Right hindlimb (tissue), 1 donor: ENCODE data around the gene PHYHIPL.
"Not testable (repeated sequence)": the region's sequence is repeated elsewhere in the genome, so short reads cannot be mapped to it uniquely, and the experiment has no call there.

Source experiments
- DNase-seq: peaks from one replicate; pipeline ENCODE4 v3.0.0-alpha.2; 2018

The PHYHIPL gene

DNA sequence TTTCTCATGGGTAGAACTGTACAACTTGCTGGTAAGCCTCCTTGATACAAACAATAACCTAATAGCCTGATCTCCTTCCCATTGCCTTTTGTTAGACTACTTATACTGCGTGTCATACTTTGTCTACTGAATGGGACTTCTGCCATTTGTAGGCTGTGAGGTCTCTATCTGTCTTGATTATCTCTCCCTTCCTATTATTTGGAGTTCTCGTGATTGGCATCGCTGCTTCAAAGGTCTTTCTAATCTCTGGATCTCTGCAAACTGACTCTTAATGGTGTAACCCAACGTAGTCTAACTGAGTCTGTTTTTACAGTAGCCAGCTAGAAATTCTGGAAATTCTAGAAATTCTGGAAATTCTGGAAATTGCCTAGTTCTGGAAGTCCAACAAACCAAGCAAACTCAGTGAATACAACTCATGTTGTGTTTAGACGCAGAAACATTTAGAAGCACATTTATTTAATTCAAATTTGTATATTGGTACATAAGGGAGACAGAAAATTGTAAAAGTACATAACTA is 29.8 kb downstream of the PHYHIPL start:
- no peak for DNase-seq

- DNase-seq, result no peak
Observed at GRCh38 chr10:59212301-59212798, 35.9 kb downstream of the PHYHIPL start.

DNA sequence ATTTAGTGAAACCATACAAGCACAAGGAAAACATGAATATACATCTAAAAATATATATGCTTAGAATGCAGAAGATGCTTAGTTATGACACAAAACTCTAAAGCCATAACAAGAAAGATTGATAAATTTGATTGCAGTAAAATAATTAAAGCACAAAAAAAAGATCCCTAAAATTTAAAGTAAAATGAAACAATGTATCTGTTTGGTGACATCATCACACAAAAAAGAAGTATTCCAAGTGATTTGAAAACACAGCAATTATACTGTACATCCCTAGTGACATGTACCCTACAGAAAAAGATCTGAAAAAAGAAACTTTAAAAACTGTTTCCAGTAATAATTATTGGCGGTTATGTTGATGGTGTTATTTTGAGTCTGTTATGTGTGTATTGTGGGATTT is 37.7 kb downstream of the PHYHIPL start:
- no peak for DNase-seq

- no peak for DNase-seq
Observed at GRCh38 chr10:59216178-59216869, 39.9 kb downstream of the PHYHIPL start.

- DNase-seq, result no peak
Observed at GRCh38 chr10:59222788-59223187, 46.3 kb downstream of the PHYHIPL start.

- DNase-seq, result not testable (repeated sequence)
Observed at GRCh38 chr10:59223597-59223996, 47.2 kb downstream of the PHYHIPL start.

DNA sequence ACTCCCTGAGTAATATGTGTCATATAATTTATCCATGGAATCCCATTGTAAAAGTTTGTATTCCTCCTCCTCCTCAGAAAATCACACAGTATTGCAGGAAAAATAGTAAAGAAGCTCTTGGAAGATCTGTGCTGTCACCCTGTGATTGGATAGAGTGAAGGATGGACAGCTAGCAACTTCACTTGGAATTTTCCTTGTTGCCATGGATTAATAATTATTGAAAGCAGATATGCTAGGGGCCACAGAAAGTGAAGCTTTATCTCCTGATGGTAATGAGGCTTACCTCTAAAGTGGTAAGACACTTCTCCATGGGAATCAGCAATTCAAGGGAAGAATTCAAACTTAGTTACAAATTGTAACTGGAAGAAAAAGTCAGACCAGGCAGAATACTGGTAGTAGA is 48.8 kb downstream of the PHYHIPL start:
- no peak for DNase-seq

DNA sequence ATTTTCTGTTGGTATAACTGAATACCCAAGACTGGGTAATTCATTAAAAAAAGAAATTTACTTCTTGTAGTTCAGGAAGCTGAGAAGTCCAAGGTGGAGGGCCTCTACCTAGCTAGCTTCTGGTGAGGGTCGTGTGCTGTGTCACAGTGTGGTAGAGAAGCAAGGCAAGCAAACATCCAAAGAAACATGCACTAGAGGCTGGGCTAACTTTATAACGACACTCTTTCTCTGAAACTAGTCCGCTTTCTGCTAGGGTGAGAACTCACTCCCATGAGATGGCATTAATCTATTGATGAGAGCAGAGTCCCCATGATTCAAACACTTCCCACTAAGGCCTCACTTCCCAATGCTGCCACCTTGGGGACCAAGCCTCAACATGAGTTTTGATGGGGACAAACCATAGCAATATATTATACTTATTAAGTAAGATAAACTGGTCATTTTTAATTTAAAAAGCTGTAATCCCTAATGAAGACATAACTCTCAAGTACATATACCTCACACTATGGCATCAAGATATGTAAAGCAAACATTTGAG is 50.8 kb downstream of the PHYHIPL start:
- DNase-seq, result no peak

GRCh38 chr10:59229441-59229840 is 53.0 kb downstream of the PHYHIPL start:
- no peak for DNase-seq

DNA sequence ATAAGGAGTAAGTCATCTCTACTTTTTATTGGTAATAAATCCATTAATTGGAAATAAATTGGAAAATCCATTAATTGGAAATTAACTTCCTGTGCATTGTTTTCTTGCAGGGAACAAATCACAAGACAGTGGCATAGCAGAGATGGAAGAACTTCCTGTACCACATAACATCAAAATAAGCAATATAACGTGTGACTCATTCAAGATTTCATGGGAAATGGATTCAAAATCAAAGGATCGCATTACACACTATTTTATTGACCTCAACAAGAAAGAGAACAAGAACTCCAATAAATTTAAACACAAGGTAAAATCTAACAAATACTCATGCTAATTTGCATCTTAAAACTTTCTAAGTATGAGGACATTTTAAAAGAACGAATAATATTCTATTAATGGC is 57.8 kb downstream of the PHYHIPL start:
- DNase-seq, result no peak

DNA sequence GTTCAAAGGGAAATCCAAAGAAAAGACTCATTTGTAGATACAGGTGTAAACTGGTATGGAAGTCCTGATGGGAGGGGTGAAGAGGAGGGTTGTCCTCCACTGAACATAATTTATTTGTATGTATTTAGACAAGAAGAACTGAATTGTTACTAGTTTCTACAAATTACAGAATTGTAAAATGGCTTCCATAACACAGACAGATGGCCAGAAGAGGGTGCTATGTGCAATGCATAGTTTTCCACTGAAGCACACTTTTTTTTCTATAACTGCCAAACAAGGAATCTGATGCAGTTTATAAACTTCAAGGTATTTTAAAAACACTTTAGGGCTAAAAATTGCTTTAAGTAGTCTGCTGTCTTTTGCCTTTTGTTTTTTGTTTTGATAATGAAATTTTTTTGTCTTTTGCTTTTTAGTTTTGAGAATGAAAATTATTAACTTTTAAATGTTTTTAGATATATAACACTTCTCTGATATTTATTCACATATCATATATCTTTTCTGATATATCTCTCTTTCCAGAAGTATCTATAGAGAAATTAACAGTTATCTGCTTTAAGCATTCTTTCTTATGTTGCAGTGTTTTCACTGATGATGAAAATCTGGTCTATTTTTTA is 58.5 kb downstream of the PHYHIPL start:
- no peak for DNase-seq

DNA sequence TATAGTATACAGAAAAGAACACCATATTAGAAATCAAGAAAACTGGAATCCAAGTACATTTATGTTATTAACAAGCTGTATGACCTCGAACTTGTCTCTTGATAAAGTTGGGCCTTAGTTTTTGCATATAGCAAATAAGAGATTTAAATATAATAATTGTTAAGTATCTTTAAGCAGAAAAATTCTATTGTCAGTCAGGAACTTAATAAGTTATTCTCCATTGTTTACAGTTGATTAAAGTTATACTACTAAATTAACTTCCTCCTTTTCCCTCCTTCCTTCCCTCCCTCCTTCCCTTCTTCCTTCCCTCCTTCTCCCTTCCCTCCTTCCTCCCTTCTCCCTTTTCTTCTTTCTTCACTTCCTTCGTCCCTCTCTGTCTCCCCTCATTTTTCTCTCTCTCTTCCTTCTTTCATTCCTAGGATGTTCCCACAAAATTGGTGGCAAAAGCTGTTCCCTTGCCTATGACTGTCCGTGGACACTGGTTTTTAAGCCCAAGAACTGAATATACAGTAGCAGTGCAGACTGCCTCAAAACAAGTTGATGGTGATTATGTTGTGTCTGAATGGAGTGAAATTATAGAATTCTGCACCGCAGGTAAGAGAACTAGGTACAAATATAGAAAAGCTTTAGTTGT is 59.7 kb downstream of the PHYHIPL start:
- DNase-seq, result no peak

DNA sequence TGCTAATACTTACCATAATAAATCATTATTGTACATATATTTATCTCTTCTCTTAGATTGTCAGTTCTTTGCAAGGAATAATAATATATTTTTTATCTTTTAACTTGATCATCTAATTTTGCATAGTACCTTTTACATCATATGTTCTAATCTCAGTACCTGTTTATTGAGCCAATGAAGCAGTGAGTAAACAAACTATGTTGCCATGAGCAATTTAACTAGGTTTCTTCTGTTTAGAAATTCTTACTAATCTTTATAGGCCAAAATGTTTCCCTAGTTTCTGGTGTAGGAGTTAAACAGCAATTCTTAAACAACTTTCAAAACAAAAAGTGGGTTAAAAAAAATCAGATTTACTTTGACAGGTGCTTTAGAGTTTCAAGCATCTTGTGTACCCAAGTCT is 61.3 kb downstream of the PHYHIPL start:
- DNase-seq, result no peak

- DNase-seq, result not testable (repeated sequence)
Observed at GRCh38 chr10:59239108-59239507, 62.7 kb downstream of the PHYHIPL start.

- DNase-seq, result no peak
Observed at GRCh38 chr10:59240582-59241183, 64.2 kb downstream of the PHYHIPL start.

- no peak for DNase-seq
Observed at GRCh38 chr10:59242057-59242456, 65.6 kb downstream of the PHYHIPL start.

- DNase-seq, result no peak
Observed at GRCh38 chr10:59242991-59243390, 66.5 kb downstream of the PHYHIPL start.

- no peak for DNase-seq
Observed at GRCh38 chr10:59243611-59244195, 67.3 kb downstream of the PHYHIPL start.

DNA sequence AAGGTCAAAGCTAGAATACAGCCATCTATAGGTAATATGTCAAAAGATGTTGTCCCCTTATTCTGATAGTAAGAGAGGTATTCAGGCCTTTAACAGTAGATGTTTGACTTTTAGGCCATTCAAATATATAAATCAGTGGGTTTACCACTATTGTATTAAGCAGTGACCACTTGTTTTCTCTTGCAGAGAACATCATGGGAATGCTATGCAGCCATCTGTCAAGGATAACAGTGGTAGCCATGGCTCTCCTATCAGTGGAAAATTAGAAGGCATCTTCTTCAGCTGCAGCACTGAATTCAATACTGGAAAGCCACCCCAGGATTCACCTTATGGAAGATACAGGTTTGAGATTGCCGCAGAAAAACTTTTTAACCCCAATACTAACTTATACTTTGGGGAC is 68.4 kb downstream of the PHYHIPL start:
- DNase-seq, result no peak

DNA sequence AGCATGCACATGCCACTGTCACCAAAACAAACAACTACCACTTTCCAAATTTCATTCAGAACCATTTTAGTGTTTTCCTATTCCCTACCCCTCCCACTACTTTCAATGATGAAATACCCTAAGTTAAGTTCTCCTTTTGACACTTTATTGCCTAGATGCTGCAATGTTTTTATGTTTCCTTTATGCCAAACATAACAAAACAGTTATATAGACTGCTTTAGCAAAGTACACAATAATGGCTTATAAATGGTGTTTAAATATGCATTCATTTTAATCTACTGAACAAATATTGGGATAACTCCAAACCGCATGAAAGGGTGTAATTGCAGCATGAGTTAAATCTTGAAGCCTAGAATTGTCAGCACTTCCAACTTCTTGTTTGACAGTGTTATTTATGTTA is 69.2 kb downstream of the PHYHIPL start:
- no peak for DNase-seq

DNA sequence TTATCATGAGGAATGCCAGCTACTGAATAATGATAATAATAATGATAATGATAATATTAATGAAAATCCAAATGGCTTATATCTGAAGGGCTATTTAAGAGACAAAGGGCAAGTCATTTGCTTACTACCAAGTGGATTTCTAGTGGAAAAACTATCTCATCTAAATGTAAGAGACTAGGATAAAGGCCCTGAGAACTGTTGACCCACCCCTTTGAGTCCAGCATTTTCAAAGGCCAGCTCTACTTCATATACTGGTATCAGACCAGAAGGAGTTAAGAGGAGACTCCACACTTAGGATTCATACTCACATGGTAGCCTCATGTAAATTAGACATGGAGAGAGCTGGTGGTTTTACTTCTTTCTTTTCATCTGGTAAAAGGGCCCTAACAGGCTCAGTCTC is 76.0 kb downstream of the PHYHIPL start:
- DNase-seq, result no peak

GRCh38 chr10:59255463-59255862 is 79.0 kb downstream of the PHYHIPL start:
- DNase-seq, result no peak

GRCh38 chr10:59257224-59257623 is 80.8 kb downstream of the PHYHIPL start:
- no peak for DNase-seq
